GM18861 (cell line): ENCODE measurements around the gene LEFTY1.
A peak's percentile ranks its signal among the peaks of the same experiment; 100 is the strongest.
"Not testable (repeated sequence)": the region's sequence is repeated elsewhere in the genome, so short reads cannot be mapped to it uniquely, and the experiment has no call there.

ENCODE experiments used
- ATAC-seq: cut with Tn5 transposase; IDR thresholded peaks from one replicate; pipeline ENCODE4 v1.9.1; 2021; ENCODE audit not compliant: unreplicated experiment

The LEFTY1 gene

DNA sequence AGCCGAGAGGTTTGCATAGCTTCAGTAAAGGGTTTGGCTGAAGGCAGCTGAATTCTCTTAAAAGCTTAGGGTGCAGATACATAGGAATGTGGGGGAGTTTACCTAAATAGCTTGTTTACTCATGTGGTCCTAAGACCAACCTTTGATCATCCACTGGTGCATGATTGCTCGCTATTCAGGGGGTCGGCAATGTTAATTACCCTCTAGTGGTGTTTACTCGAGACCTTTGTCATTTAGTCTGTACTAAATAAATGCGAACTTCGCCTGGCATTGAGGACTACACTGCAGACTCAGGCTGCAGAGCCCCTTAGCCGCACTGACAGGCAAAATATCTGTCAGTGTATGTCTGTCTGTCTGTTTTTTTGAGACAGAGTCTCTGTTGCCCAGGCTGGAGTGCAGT is 38.6 kb downstream of the LEFTY1 start:
- no peak for ATAC-seq

DNA sequence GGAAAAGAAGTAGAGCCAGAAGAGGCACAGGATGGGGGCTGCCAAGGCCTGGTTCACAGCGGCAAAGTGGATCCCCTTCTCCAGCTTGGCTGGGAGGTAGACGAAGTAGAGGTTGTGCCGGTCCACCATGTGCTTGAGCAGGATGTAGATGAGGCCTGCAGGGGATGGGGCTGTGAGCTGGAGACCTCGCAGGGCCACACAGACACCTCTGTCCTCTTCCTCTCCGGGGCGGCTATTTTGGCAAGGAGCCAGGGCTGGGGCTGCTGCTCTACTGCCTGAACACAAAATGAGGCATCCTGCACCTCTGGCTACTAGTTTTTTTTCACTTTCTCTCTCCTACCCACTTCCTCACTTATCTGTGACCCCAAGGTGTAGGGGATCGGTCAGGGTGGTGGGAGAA is 39.0 kb downstream of the LEFTY1 start:
- ATAC-seq = no peak

- peak; percentile 63 for ATAC-seq
Observed at GRCh38 chr1:225848030-225848955, 40.7 kb downstream of the LEFTY1 start.

GRCh38 chr1:225847610-225848009 is 41.3 kb downstream of the LEFTY1 start:
- no peak for ATAC-seq

DNA sequence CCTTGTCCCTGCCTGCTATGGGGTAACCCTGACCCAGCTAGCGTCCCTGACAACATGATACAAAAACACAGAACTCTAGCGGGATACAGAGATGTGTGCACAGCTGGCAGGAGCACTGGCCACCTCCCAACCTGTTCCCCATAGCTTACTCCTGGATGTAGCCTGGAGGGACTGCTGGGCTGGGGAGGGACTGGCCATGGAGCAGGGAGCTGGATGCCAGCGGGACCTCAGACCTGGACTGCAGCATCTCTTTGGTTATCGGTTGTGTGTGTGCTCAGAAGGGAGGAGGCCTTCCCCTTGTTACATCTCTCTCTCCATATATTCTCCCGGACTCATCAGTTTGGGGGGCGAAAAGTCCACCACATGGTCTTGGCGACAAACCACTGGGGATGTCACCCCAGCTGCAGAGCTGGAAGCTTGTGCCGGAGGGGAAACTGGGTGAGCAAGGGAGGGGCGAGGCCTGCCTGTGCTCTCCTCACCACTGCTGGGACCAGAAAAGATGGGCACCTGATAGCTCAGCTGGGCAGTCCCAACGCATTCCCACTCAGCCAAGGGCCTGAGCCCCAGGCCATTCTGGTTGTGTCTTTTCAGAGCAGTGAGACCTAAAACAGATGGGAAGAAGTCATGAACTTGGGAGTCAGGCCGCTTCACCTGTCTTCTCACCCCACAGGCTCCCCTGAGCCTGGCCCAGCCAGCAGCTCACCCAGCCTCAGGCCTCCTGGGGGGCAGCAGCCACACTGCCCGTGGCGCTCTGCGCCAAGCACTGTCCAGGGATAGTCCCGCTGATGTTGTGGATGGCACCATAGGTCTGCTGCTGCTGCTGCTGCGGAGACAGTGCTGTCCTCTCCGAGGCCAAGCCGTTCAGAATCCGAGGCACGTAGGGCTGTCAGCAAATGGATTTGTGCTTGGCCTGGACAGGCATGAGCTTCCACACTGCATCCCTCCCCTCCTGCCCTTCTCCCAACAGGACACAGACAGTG is 42.3 kb downstream of the LEFTY1 start:
- no peak for ATAC-seq

GRCh38 chr1:225845571-225846259 is 43.2 kb downstream of the LEFTY1 start:
- ATAC-seq = no peak

GRCh38 chr1:225845097-225845496 is 43.8 kb downstream of the LEFTY1 start:
- no peak for ATAC-seq

- no peak for ATAC-seq
Observed at GRCh38 chr1:225844236-225845061, 44.5 kb downstream of the LEFTY1 start.

DNA sequence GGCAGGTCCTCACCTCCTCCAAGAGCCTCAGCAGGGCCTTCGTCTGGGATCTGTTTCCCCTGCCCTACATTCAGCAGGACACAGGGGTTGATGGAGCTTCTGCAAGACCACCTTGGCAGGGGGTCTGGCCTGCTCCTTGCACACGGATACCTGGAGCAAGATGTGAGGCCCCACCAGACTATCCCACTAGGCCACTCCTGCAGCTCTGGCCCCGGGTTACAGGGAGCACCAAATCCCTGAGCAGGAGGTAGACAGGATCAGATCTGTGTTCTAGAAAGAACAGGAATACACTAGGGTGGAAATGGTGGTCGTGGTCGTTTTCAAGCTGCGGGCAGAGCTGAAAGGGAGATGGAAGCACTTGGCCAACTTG is 45.5 kb downstream of the LEFTY1 start:
- no peak for ATAC-seq

GRCh38 chr1:225842788-225843425 is 46.0 kb downstream of the LEFTY1 start:
- no peak for ATAC-seq

- ATAC-seq = no peak
Observed at GRCh38 chr1:225842074-225842473, 46.9 kb downstream of the LEFTY1 start.

GRCh38 chr1:225840713-225841112 is 48.2 kb downstream of the LEFTY1 start:
- no peak for ATAC-seq

DNA sequence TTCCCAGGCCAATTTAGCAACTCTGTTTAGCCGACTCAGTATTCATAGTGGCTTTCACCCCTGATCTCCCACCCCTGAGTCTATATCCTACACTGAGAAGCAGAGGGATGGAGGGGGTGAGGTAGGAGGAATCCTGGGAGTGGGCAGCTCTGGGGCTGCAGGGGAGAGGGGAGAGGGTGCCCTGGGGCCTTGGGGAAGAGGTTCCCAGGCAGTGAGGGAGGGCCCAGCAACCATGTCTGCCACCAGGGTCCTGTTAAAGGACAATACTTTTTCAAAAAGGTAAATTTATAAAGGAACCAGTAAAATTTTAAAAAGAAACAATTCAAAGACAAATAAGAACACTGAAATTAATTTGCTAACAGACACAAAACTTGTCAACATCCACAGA is 48.7 kb downstream of the LEFTY1 start:
- ATAC-seq = no peak

GRCh38 chr1:225838793-225839192 is 50.2 kb downstream of the LEFTY1 start:
- ATAC-seq = no peak

- not testable (repeated sequence) for ATAC-seq
Observed at GRCh38 chr1:225836296-225836695, 52.6 kb downstream of the LEFTY1 start.
